Thyroid gland (tissue), 4 donors: Measurements from ENCODE around the gene RAB5B. TPM values are rescaled to one million over a fixed set of nuclear protein-coding genes. Genes with fewer than 3 reads are reported as not detected.

ENCODE experiments used
- DNase-seq, 2 donors: peaks; one replicate each; pipeline ENCODE4 v3.0.0-alpha.2; 2019
- H3K27ac ChIP-seq, 3 donors: fragments of 200-600 bp; sonication (generic); 1 replicate in 2 of 3; 2 replicates in 1 of 3; pipeline ENCODE4 v1.5.1; 2016 to 2019; ENCODE audit warnings: mild to moderate bottlenecking in 1 of 3, moderate library complexity in 1 of 3
- H3K27me3 ChIP-seq: fragments of 200-600 bp; sonication (generic); one replicate; pipeline ENCODE4 v1.5.1; 2019
- H3K36me3 ChIP-seq, 2 donors: fragments of 200-600 bp; sonication (generic); one replicate each; pipeline ENCODE4 v1.5.1; 2016 to 2019
- H3K4me1 ChIP-seq, 2 donors: fragments of 200-600 bp; sonication (generic); one replicate each; pipeline ENCODE4 v1.5.1; 2017 to 2019
- H3K4me3 ChIP-seq, 3 donors: fragments of 200-600 bp; sonication (generic); replicated peaks in 1 of 3; 1 replicate in 2 of 3; 2 replicates in 1 of 3; pipeline ENCODE4 v1.5.1; 2016; ENCODE audit warnings: mild to moderate bottlenecking in 1 of 3
- H3K9me3 ChIP-seq: fragments of 200-600 bp; sonication (generic); one replicate; pipeline ENCODE4 v1.5.1; 2017
- CTCF ChIP-seq, 6 experiments: fragments of 200-600 bp in 3 of 6; fragments of 450-650 bp in 3 of 6; sonication (generic) in 3 of 6; IDR thresholded peaks; one replicate each; pipeline ENCODE4 v1.5.1; 2016 to 2019; ENCODE audit warnings: antibody characterized with exemption in 6 of 6, mild to moderate bottlenecking in 2 of 6, inconsistent platforms in 1 of 6, moderate library complexity in 1 of 6
- POLR2A ChIP-seq, 2 donors: fragments of 450-650 bp; IDR thresholded peaks; one replicate each; pipeline ENCODE4 v1.6.1; 2017; ENCODE audit warnings: antibody characterized with exemption in 2 of 2, mild to moderate bottlenecking in 2 of 2, moderate library complexity in 1 of 2
- WGBS, 2 donors: methylation state at CpG; one replicate each; pipeline ENCODE4 v1.1.5; 2017; 5-methylcytosine and 5-hydroxymethylcytosine counted together
- intact Hi-C: fragments of 100-400 bp; cut with DNase I; formaldehyde crosslinking; loops from one replicate; pipeline ENCODE4 v1.15.1; 2023
- total RNA-seq, 4 donors: library from RNA; depleted of rRNA; stranded (reverse); fragments of >200 nt; gene quantifications; one replicate each; pipeline ENCODE4 v1.2.3, GENCODE V29; 2016

Gene RAB5B
- total RNA-seq, 4 donors from 2014 or later: 104 to 119 (median 107) TPM

- H3K4me3 ChIP-seq: peak within 1 kb of the TSS; percentile 31 to 85 (median 69)
- no peaks in the 10 kb centered on the region for H3K36me3 ChIP-seq
- no peaks in the 10 kb centered on the region for H3K27me3 ChIP-seq
- TF ChIP-seq CTCF (IDR thresholded peaks at IDR 0.05): no peak
- peak in 1 of 2 donors; percentile 38 for TF ChIP-seq POLR2A (IDR thresholded peaks at IDR 0.05)
- peak; percentile 82 to 83 for DNase-seq
- H3K27ac ChIP-seq: peak within 1 kb of the TSS; percentile 93 to 96 (median 95)
- WGBS, 2 donors: 8 to 11% methylated on average over 22 to 35 of the region's 49 CpGs
- no peaks in the 10 kb centered on the region for H3K9me3 ChIP-seq
- peaks cover 16 to 39% of the 10 kb centered on the region in 2 donors for H3K4me1 ChIP-seq
- intact Hi-C loops: no loop called here
These were observed 46.0 kb upstream of the RAB5B start, which contains the start of gene PYM1 for GRCh38 chr12:55927588-55928502. PYM1 (minus strand) TSS chr12:55927894; CDS start chr12:55927761, 133 bp downstream.

GRCh38 chr12:55929306-55929791 lies 44.5 kb upstream of the RAB5B start:
- intact Hi-C loops: no loop called here
- Histone ChIP-seq H3K4me3 (no peak overlapping the region), H3K9me3 (no peaks in the 10 kb centered on the region), H3K36me3 (no peaks in the 10 kb centered on the region), H3K27me3 (no peaks in the 10 kb centered on the region), H3K27ac (no peak overlapping the region), H3K4me1 (peaks cover 17 to 48% of the 10 kb centered on the region in 2 donors)
- DNase-seq: peak in 1 of 2 donors; percentile 24
- no peak for TF ChIP-seq POLR2A (IDR thresholded peaks at IDR 0.05)
- TF ChIP-seq CTCF (IDR thresholded peaks at IDR 0.05): no peak
- 37 to 40% methylated on average over 8 of the region's 8 CpGs for WGBS, 2 donors

DNA sequence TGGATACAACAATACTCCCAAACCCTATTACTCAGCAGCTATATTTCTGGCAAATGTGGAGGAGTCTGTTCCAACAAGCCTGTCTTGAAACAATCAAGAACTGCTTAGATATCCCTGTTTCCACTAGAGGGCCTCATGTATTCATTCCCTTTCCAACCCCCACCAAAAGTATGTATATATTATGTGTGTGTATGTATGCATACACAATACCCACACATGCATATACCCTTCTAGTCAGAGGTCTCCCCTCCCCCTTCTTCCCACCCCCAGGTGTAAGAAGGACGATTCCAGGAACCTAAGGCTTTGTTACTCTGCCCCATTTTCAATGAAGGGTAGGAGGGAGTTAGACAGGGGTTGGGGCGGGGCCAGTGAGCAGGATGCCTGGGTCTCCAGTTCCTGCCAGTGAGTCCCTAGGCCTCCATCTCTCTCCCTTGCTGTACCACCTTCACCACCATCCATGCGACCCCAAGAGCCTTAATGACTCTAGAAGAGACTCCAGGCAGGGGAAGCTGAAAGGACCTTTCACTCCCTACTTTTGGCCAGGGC lies 43.0 kb upstream of the RAB5B start, which contains the start of gene DGKA:
TSS of gene DGKA (plus strand) at position 392 of the 546 bp plus-strand sequence. CDS start 5,342 bp downstream, outside the sequence.
- H3K27ac ChIP-seq: peak within 1 kb of the TSS; percentile 30 to 74 (median 69)
- peaks cover 17 to 44% of the 10 kb centered on the region in 2 donors for H3K4me1 ChIP-seq
- H3K9me3 ChIP-seq: no peaks in the 10 kb centered on the region
- WGBS, 2 donors: 45 to 52% methylated on average over 3 of the region's 3 CpGs
- peak; percentile 24 to 27 for DNase-seq
- H3K36me3 ChIP-seq: no peaks in the 10 kb centered on the region
- intact Hi-C loops: no loop called here
- H3K27me3 ChIP-seq: no peaks in the 10 kb centered on the region
- TF ChIP-seq POLR2A (IDR thresholded peaks at IDR 0.05) (no peak), CTCF (IDR thresholded peaks at IDR 0.05) (peak in 5 of 6 experiments; percentile 21 to 48 (median 36))
- peak within 1 kb of the TSS; percentile 53 to 69 (median 68) for H3K4me3 ChIP-seq

GRCh38 chr12:55931317-55931779 lies 42.5 kb upstream of the RAB5B start:
- H3K4me3 ChIP-seq: peak overlapping the region; percentile 53 to 69 (median 68)
- H3K27me3 ChIP-seq: no peaks in the 10 kb centered on the region
- no peaks in the 10 kb centered on the region for H3K36me3 ChIP-seq
- DNase-seq: peak; percentile 8 to 14
- H3K27ac ChIP-seq: peak overlapping the region; percentile 30 to 74 (median 69)
- intact Hi-C loops: no loop called here
- 17 to 19% methylated on average over 10 of the region's 10 CpGs for WGBS, 2 donors
- TF ChIP-seq POLR2A (IDR thresholded peaks at IDR 0.05): no peak
- TF ChIP-seq CTCF (IDR thresholded peaks at IDR 0.05): no peak
- H3K4me1 ChIP-seq: peaks cover 17 to 38% of the 10 kb centered on the region in 2 donors
- H3K9me3 ChIP-seq: no peaks in the 10 kb centered on the region
